GM19395 (cell line): ENCODE measurements around the gene CEP170.
"Not testable (repeated sequence)": the region's sequence is repeated elsewhere in the genome, so short reads cannot be mapped to it uniquely, and the experiment has no call there.

Experiments
- ATAC-seq: cut with Tn5 transposase; IDR thresholded peaks from one replicate; pipeline ENCODE4 v1.9.1; 2021; ENCODE audit warnings: mild to moderate bottlenecking, moderate library complexity; ENCODE audit not compliant: unreplicated experiment

CEP170 gene

GRCh38 chr1:243087368-243087767 is 167.7 kb downstream of the CEP170 start:
- not testable (repeated sequence) for ATAC-seq
